Measurements from ENCODE around the gene IL21. TPM values are rescaled to one million over a fixed set of nuclear protein-coding genes. Genes with fewer than 3 reads are reported as not detected.

The IL21 gene
- polyA plus RNA-seq, 3 donors: not detected

GRCh38 chr4:122639181-122639580 lies 18.3 kb upstream of the IL21 start:
- no peak for DNase-seq (ENCODE audit: extremely low read depth in 1 of 11, low read depth in 9 of 11, low spot score in 4 of 11)

GRCh38 chr4:122636697-122637096 lies 15.8 kb upstream of the IL21 start:
- DNase-seq (ENCODE audit: extremely low read depth in 1 of 11, low read depth in 9 of 11, low spot score in 4 of 11): no peak

- DNase-seq (ENCODE audit: extremely low read depth in 1 of 11, low read depth in 9 of 11, low spot score in 4 of 11): no peak
These were observed 14.3 kb upstream of the IL21 start for GRCh38 chr4:122635205-122635604.

GRCh38 chr4:122633211-122633610 lies 12.3 kb upstream of the IL21 start:
- DNase-seq (ENCODE audit: extremely low read depth in 1 of 11, low read depth in 9 of 11, low spot score in 4 of 11): no peak

GRCh38 chr4:122632396-122633143 lies 11.7 kb upstream of the IL21 start:
- no peak for DNase-seq (ENCODE audit: extremely low read depth in 1 of 11, low read depth in 9 of 11, low spot score in 4 of 11)

GRCh38 chr4:122625156-122625555 lies 4.3 kb upstream of the IL21 start:
- no peak for DNase-seq (ENCODE audit: extremely low read depth in 1 of 11, low read depth in 9 of 11, low spot score in 4 of 11)

- no peak for DNase-seq (ENCODE audit: extremely low read depth in 1 of 11, low read depth in 9 of 11, low spot score in 4 of 11)
These were observed 3.3 kb upstream of the IL21 start for GRCh38 chr4:122624205-122624604.

GRCh38 chr4:122623637-122624166 lies 2.8 kb upstream of the IL21 start:
- DNase-seq (ENCODE audit: extremely low read depth in 1 of 11, low read depth in 9 of 11, low spot score in 4 of 11): no peak

GRCh38 chr4:122622400-122622799 lies 1.5 kb upstream of the IL21 start:
- no peak for DNase-seq (ENCODE audit: extremely low read depth in 1 of 11, low read depth in 9 of 11, low spot score in 4 of 11)

GRCh38 chr4:122619611-122620010 lies 1.3 kb downstream of the IL21 start:
- DNase-seq (ENCODE audit: extremely low read depth in 1 of 11, low read depth in 9 of 11, low spot score in 4 of 11): no peak

- no peak for DNase-seq (ENCODE audit: extremely low read depth in 1 of 11, low read depth in 9 of 11, low spot score in 4 of 11)
These were observed 3.0 kb downstream of the IL21 start for GRCh38 chr4:122617597-122618593.

GRCh38 chr4:122616915-122617596 lies 3.8 kb downstream of the IL21 start:
- no peak for DNase-seq (ENCODE audit: extremely low read depth in 1 of 11, low read depth in 9 of 11, low spot score in 4 of 11)

GRCh38 chr4:122614621-122615020 lies 6.2 kb downstream of the IL21 start:
- DNase-seq (ENCODE audit: extremely low read depth in 1 of 11, low read depth in 9 of 11, low spot score in 4 of 11): no peak

GRCh38 chr4:122612540-122612939 lies 8.3 kb downstream of the IL21 start:
- no peak for DNase-seq (ENCODE audit: extremely low read depth in 1 of 11, low read depth in 9 of 11, low spot score in 4 of 11)

- no peak for DNase-seq (ENCODE audit: extremely low read depth in 1 of 11, low read depth in 9 of 11, low spot score in 4 of 11)
These were observed 14.4 kb downstream of the IL21 start for GRCh38 chr4:122606364-122607043.

GRCh38 chr4:122604146-122604545 lies 16.7 kb downstream of the IL21 start:
- DNase-seq (ENCODE audit: extremely low read depth in 1 of 11, low read depth in 9 of 11, low spot score in 4 of 11): no peak

GRCh38 chr4:122603156-122603574 lies 17.7 kb downstream of the IL21 start:
- no peak for DNase-seq (ENCODE audit: extremely low read depth in 1 of 11, low read depth in 9 of 11, low spot score in 4 of 11)

GRCh38 chr4:122602277-122603142 lies 18.4 kb downstream of the IL21 start:
- DNase-seq (ENCODE audit: extremely low read depth in 1 of 11, low read depth in 9 of 11, low spot score in 4 of 11): peak in 5 of 11 donors; percentile 2 to 17 (median 11)

Measured in renal cortex interstitium (tissue), 11 donors.